IgD-negative memory B cell (primary cell): Measurements from ENCODE around the gene SCAP. TPM values are rescaled to one million over a fixed set of nuclear protein-coding genes. Genes with fewer than 3 reads are reported as not detected.

ENCODE experiments used
- H3K27ac Mint-ChIP-seq, 3 donors: one replicate each; pipeline ENCODE4 v1.8.0; 2020 to 2022; ENCODE audit warnings: mild to moderate bottlenecking in 3 of 3, mixed read lengths in 3 of 3, moderate library complexity in 1 of 3
- H3K27me3 Mint-ChIP-seq: one replicate; pipeline ENCODE4 v1.8.0; 2021; ENCODE audit warnings: mixed read lengths
- H3K36me3 Mint-ChIP-seq: one replicate; pipeline ENCODE4 v1.8.0; 2020; ENCODE audit warnings: mild to moderate bottlenecking, mixed read lengths
- H3K4me1 Mint-ChIP-seq, 3 donors: one replicate each; pipeline ENCODE4 v1.8.0; 2020 to 2022; ENCODE audit warnings: mixed read lengths in 3 of 3, mild to moderate bottlenecking in 1 of 3
- H3K4me3 Mint-ChIP-seq, 4 donors: one replicate each; pipeline ENCODE4 v1.8.0; 2020 to 2022; ENCODE audit warnings: mild to moderate bottlenecking in 4 of 4, mixed read lengths in 4 of 4, moderate library complexity in 3 of 4
- H3K9me3 Mint-ChIP-seq, 3 donors: one replicate each; pipeline ENCODE4 v1.8.0; 2020 to 2021; ENCODE audit warnings: mixed read lengths in 3 of 3, mild to moderate bottlenecking in 1 of 3
- polyA plus RNA-seq: library from polyadenylated mRNA; unstranded; fragments of 300-500 nt; fragmentation: Illumina TruSeq; gene quantifications from one replicate; pipeline ENCODE4 v1.2.3, GENCODE V29; 2021

Gene SCAP
- polyA plus RNA-seq, 1 donor from 2014 or later: 38.7 TPM

GRCh38 chr3:47409284-47409683 lies 66.5 kb downstream of the SCAP start:
- H3K4me1 Mint-ChIP-seq: peaks cover 0 to 5% (median 3%) of the 10 kb centered on the region in 3 donors
- peaks cover 6% of the 10 kb centered on the region for H3K36me3 Mint-ChIP-seq
- H3K9me3 Mint-ChIP-seq: no peaks in the 10 kb centered on the region
- no peaks in the 10 kb centered on the region for H3K27me3 Mint-ChIP-seq
- H3K27ac Mint-ChIP-seq: no peak overlapping the region
- no peak overlapping the region for H3K4me3 Mint-ChIP-seq

GRCh38 chr3:47408839-47409229 lies 66.9 kb downstream of the SCAP start:
- no peaks in the 10 kb centered on the region for H3K9me3 Mint-ChIP-seq
- no peak overlapping the region for H3K4me3 Mint-ChIP-seq
- peaks cover 0 to 4% (median 3%) of the 10 kb centered on the region in 3 donors for H3K4me1 Mint-ChIP-seq
- H3K27ac Mint-ChIP-seq: no peak overlapping the region
- peaks cover 6% of the 10 kb centered on the region for H3K36me3 Mint-ChIP-seq
- H3K27me3 Mint-ChIP-seq: no peaks in the 10 kb centered on the region

- H3K36me3 Mint-ChIP-seq: peaks cover 5% of the 10 kb centered on the region
- no peaks in the 10 kb centered on the region for H3K9me3 Mint-ChIP-seq
- H3K27ac Mint-ChIP-seq: no peak overlapping the region
- no peak overlapping the region for H3K4me3 Mint-ChIP-seq
- peaks cover 0 to 2% (median 2%) of the 10 kb centered on the region in 3 donors for H3K4me1 Mint-ChIP-seq
- H3K27me3 Mint-ChIP-seq: no peaks in the 10 kb centered on the region
Measured at GRCh38 chr3:47407896-47408838, 67.6 kb downstream of the SCAP start.

GRCh38 chr3:47407237-47407636 lies 68.5 kb downstream of the SCAP start:
- no peaks in the 10 kb centered on the region for H3K9me3 Mint-ChIP-seq
- H3K4me3 Mint-ChIP-seq: no peak overlapping the region
- peaks cover 3% of the 10 kb centered on the region for H3K36me3 Mint-ChIP-seq
- H3K4me1 Mint-ChIP-seq: peaks cover 0 to 2% (median 1%) of the 10 kb centered on the region in 3 donors
- H3K27me3 Mint-ChIP-seq: no peaks in the 10 kb centered on the region
- H3K27ac Mint-ChIP-seq: no peak overlapping the region

GRCh38 chr3:47406762-47407149 lies 69.0 kb downstream of the SCAP start:
- Mint-ChIP-seq H3K36me3 (peaks cover 3% of the 10 kb centered on the region), H3K27ac (peak overlapping the region in 1 of 3 donors; percentile 90), H3K27me3 (no peaks in the 10 kb centered on the region), H3K4me3 (no peak overlapping the region), H3K4me1 (peaks cover 0 to 2% (median 1%) of the 10 kb centered on the region in 3 donors), H3K9me3 (no peaks in the 10 kb centered on the region)

GRCh38 chr3:47405820-47406761 lies 69.7 kb downstream of the SCAP start:
- peaks cover 0 to 3% (median 2%) of the 10 kb centered on the region in 3 donors for H3K4me1 Mint-ChIP-seq
- H3K4me3 Mint-ChIP-seq: no peak overlapping the region
- peak overlapping the region in 1 of 3 donors; percentile 84 for H3K27ac Mint-ChIP-seq
- peaks cover 1% of the 10 kb centered on the region for H3K36me3 Mint-ChIP-seq
- H3K27me3 Mint-ChIP-seq: no peaks in the 10 kb centered on the region
- no peaks in the 10 kb centered on the region for H3K9me3 Mint-ChIP-seq

GRCh38 chr3:47404955-47405790 lies 70.6 kb downstream of the SCAP start:
- H3K27ac Mint-ChIP-seq: no peak overlapping the region
- no peaks in the 10 kb centered on the region for H3K27me3 Mint-ChIP-seq
- H3K9me3 Mint-ChIP-seq: no peaks in the 10 kb centered on the region
- peaks cover 1% of the 10 kb centered on the region for H3K36me3 Mint-ChIP-seq
- H3K4me3 Mint-ChIP-seq: no peak overlapping the region
- peaks cover 0 to 3% (median 2%) of the 10 kb centered on the region in 3 donors for H3K4me1 Mint-ChIP-seq

- Mint-ChIP-seq H3K27me3 (no peaks in the 10 kb centered on the region), H3K36me3 (peaks cover 1% of the 10 kb centered on the region), H3K27ac (no peak overlapping the region), H3K9me3 (no peaks in the 10 kb centered on the region), H3K4me3 (no peak overlapping the region), H3K4me1 (peaks cover 0 to 3% (median 2%) of the 10 kb centered on the region in 3 donors)
Measured at GRCh38 chr3:47404431-47404876, 71.3 kb downstream of the SCAP start.

GRCh38 chr3:47399531-47400270 lies 76.0 kb downstream of the SCAP start:
- no peaks in the 10 kb centered on the region for H3K27me3 Mint-ChIP-seq
- no peak overlapping the region for H3K27ac Mint-ChIP-seq
- H3K36me3 Mint-ChIP-seq: peaks cover 2% of the 10 kb centered on the region
- no peak overlapping the region for H3K4me3 Mint-ChIP-seq
- peaks cover 2 to 6% (median 2%) of the 10 kb centered on the region in 3 donors for H3K4me1 Mint-ChIP-seq
- H3K9me3 Mint-ChIP-seq: no peaks in the 10 kb centered on the region

GRCh38 chr3:47399016-47399415 lies 76.7 kb downstream of the SCAP start:
- Mint-ChIP-seq H3K36me3 (peaks cover 2% of the 10 kb centered on the region), H3K9me3 (no peaks in the 10 kb centered on the region), H3K4me1 (peaks cover 2 to 13% (median 3%) of the 10 kb centered on the region in 3 donors), H3K4me3 (no peak overlapping the region), H3K27ac (no peak overlapping the region), H3K27me3 (no peaks in the 10 kb centered on the region)

GRCh38 chr3:47398228-47398627 lies 77.5 kb downstream of the SCAP start:
- peaks cover 2% of the 10 kb centered on the region for H3K36me3 Mint-ChIP-seq
- no peak overlapping the region for H3K4me3 Mint-ChIP-seq
- peaks cover 1 to 14% (median 2%) of the 10 kb centered on the region in 3 donors for H3K4me1 Mint-ChIP-seq
- no peaks in the 10 kb centered on the region for H3K27me3 Mint-ChIP-seq
- H3K9me3 Mint-ChIP-seq: no peaks in the 10 kb centered on the region
- H3K27ac Mint-ChIP-seq: no peak overlapping the region

- H3K9me3 Mint-ChIP-seq: no peaks in the 10 kb centered on the region
Measured at GRCh38 chr3:47394881-47395280, 80.9 kb downstream of the SCAP start.

GRCh38 chr3:47394140-47394870 lies 81.4 kb downstream of the SCAP start:
- no peak overlapping the region for H3K27ac Mint-ChIP-seq
- no peak overlapping the region for H3K4me3 Mint-ChIP-seq
- no peaks in the 10 kb centered on the region for H3K9me3 Mint-ChIP-seq

More at GRCh38 chr3:47394881-47395280, 80.9 kb downstream of the SCAP start:
- Mint-ChIP-seq H3K4me3 (no peak overlapping the region), H3K4me1 (peaks cover 7 to 19% (median 13%) of the 10 kb centered on the region in 3 donors), H3K27ac (peak overlapping the region in 1 of 3 donors; percentile 5), H3K36me3 (peaks cover 4% of the 10 kb centered on the region), H3K27me3 (no peaks in the 10 kb centered on the region)

More at GRCh38 chr3:47394140-47394870, 81.4 kb downstream of the SCAP start:
- H3K4me1 Mint-ChIP-seq: peaks cover 7 to 19% (median 13%) of the 10 kb centered on the region in 3 donors
- peaks cover 4% of the 10 kb centered on the region for H3K36me3 Mint-ChIP-seq
- no peaks in the 10 kb centered on the region for H3K27me3 Mint-ChIP-seq
